HUES64 (cell line): Measurements from ENCODE around the gene SLC44A3.
A peak's percentile ranks its signal among the peaks of the same experiment; 100 is the strongest.
"Not testable (repeated sequence)": the region's sequence is repeated elsewhere in the genome, so short reads cannot be mapped to it uniquely, and the experiment has no call there.

Experiments
- H3K27ac ChIP-seq: 2 replicates; pipeline ENCODE4 v1.7.0; 2013; ENCODE audit warnings: low read depth, low read length, inconsistent platforms
- H3K27me3 ChIP-seq: 2 replicates; pipeline ENCODE4 v1.6.1; 2013; ENCODE audit warnings: mild to moderate bottlenecking, low read length; ENCODE audit not compliant: insufficient read depth
- H3K36me3 ChIP-seq: 2 replicates; pipeline ENCODE4 v1.6.1; 2013; ENCODE audit warnings: mild to moderate bottlenecking, low read length; ENCODE audit not compliant: insufficient read depth
- H3K4me1 ChIP-seq: 2 replicates; pipeline ENCODE4 v1.6.1; 2013; ENCODE audit warnings: mild to moderate bottlenecking, low read length, moderate library complexity; ENCODE audit not compliant: insufficient read depth
- H3K4me3 ChIP-seq: 2 replicates; pipeline ENCODE4 v1.5.1; 2013; ENCODE audit warnings: mild to moderate bottlenecking, low read length, moderate library complexity
- H3K9ac ChIP-seq: 2 replicates; pipeline ENCODE4 v1.6.1; 2013; ENCODE audit warnings: mild to moderate bottlenecking, low read depth, low read length
- H3K9me3 ChIP-seq: 2 replicates; pipeline ENCODE4 v1.6.1; 2013; ENCODE audit warnings: low read depth, low read length; ENCODE audit not compliant: insufficient read depth
- WGBS: fragments of 150-250, 120-280 bp; methylation state at CpG from one replicate; pipeline ENCODE4 v1.1.7; 2013; ENCODE audit warnings: missing lambda C conversion rate; 5-methylcytosine and 5-hydroxymethylcytosine counted together

The SLC44A3 gene

GRCh38 chr1:94840381-94840780, 20.2 kb downstream of the SLC44A3 start:
- H3K27ac ChIP-seq, H3K9ac ChIP-seq, H3K4me3 ChIP-seq, H3K4me1 ChIP-seq, H3K36me3 ChIP-seq, H3K27me3 ChIP-seq, H3K9me3 ChIP-seq: not testable (repeated sequence)
- WGBS = 93% methylated on average over 9 of the region's 9 CpGs

- H3K9ac ChIP-seq = no peak overlapping the region
- H3K4me3 ChIP-seq = no peak overlapping the region
- H3K4me1 ChIP-seq = no peaks in the 10 kb centered on the region
- no peaks in the 10 kb centered on the region for H3K9me3 ChIP-seq
- no peaks in the 10 kb centered on the region for H3K36me3 ChIP-seq
- WGBS = 92% methylated on average over 5 of the region's 5 CpGs
- no peak overlapping the region for H3K27ac ChIP-seq
- no peaks in the 10 kb centered on the region for H3K27me3 ChIP-seq
Measured at GRCh38 chr1:94840808-94841207, 20.7 kb downstream of the SLC44A3 start.

- no peaks in the 10 kb centered on the region for H3K9me3 ChIP-seq
- H3K27ac ChIP-seq = no peak overlapping the region
- no peaks in the 10 kb centered on the region for H3K27me3 ChIP-seq
- H3K36me3 ChIP-seq = no peaks in the 10 kb centered on the region
- 95% methylated on average over 6 of the region's 6 CpGs for WGBS
- H3K4me1 ChIP-seq = no peaks in the 10 kb centered on the region
- no peak overlapping the region for H3K9ac ChIP-seq
- no peak overlapping the region for H3K4me3 ChIP-seq
Measured at GRCh38 chr1:94843430-94843829, 23.3 kb downstream of the SLC44A3 start.

- Histone ChIP-seq H3K9me3 (no peaks in the 10 kb centered on the region), H3K27me3 (no peaks in the 10 kb centered on the region), H3K9ac (no peak overlapping the region), H3K4me1 (no peaks in the 10 kb centered on the region), H3K36me3 (no peaks in the 10 kb centered on the region), H3K27ac (no peak overlapping the region), H3K4me3 (no peak overlapping the region)
- 97% methylated on average over 4 of the region's 4 CpGs for WGBS
Measured at GRCh38 chr1:94843846-94844245, 23.7 kb downstream of the SLC44A3 start.

GRCh38 chr1:94846308-94846707, 26.2 kb downstream of the SLC44A3 start:
- no peaks in the 10 kb centered on the region for H3K36me3 ChIP-seq
- 93% methylated on average over 5 of the region's 5 CpGs for WGBS
- no peaks in the 10 kb centered on the region for H3K9me3 ChIP-seq
- H3K27ac ChIP-seq = no peak overlapping the region
- H3K9ac ChIP-seq = no peak overlapping the region
- no peaks in the 10 kb centered on the region for H3K27me3 ChIP-seq
- no peaks in the 10 kb centered on the region for H3K4me1 ChIP-seq
- no peak overlapping the region for H3K4me3 ChIP-seq

- Histone ChIP-seq H3K4me1 (peaks cover 5% of the 10 kb centered on the region; the same call in 1 of the 2 replicates), H3K4me3 (no peak overlapping the region), H3K36me3 (no peaks in the 10 kb centered on the region), H3K27ac (no peak overlapping the region), H3K9me3 (no peaks in the 10 kb centered on the region), H3K9ac (no peak overlapping the region), H3K27me3 (peaks cover 9% of the 10 kb centered on the region)
- 94% methylated on average over 1 of the region's 1 CpG for WGBS
Measured at GRCh38 chr1:94851571-94851970, 31.4 kb downstream of the SLC44A3 start.

- WGBS = 80% methylated on average over 2 of the region's 2 CpGs
- H3K9me3 ChIP-seq = no peaks in the 10 kb centered on the region
- peaks cover 9% of the 10 kb centered on the region for H3K27me3 ChIP-seq
- H3K4me3 ChIP-seq = no peak overlapping the region
- H3K4me1 ChIP-seq = peaks cover 5% of the 10 kb centered on the region; the same call in 1 of the 2 replicates
- H3K27ac ChIP-seq = no peak overlapping the region
- H3K36me3 ChIP-seq = no peaks in the 10 kb centered on the region
- no peak overlapping the region for H3K9ac ChIP-seq
Measured at GRCh38 chr1:94852788-94853187, 32.6 kb downstream of the SLC44A3 start.

- 33% methylated on average over 21 of the region's 21 CpGs for WGBS
- Histone ChIP-seq H3K36me3 (no peaks in the 10 kb centered on the region), H3K27ac (no peak overlapping the region), H3K27me3 (peaks cover 9% of the 10 kb centered on the region), H3K4me3 (peak overlapping the region; percentile 49), H3K9me3 (no peaks in the 10 kb centered on the region), H3K9ac (no peak overlapping the region), H3K4me1 (peaks cover 5% of the 10 kb centered on the region; the same call in 1 of the 2 replicates)
Measured at GRCh38 chr1:94854458-94855306, 34.5 kb downstream of the SLC44A3 start.

- no peaks in the 10 kb centered on the region for H3K9me3 ChIP-seq
- H3K4me3 ChIP-seq = no peak overlapping the region
- H3K36me3 ChIP-seq = no peaks in the 10 kb centered on the region
- no peak overlapping the region for H3K9ac ChIP-seq
- WGBS = 82% methylated on average over 2 of the region's 2 CpGs
- H3K27ac ChIP-seq = no peak overlapping the region
- H3K4me1 ChIP-seq = peaks cover 5% of the 10 kb centered on the region; the same call in 1 of the 2 replicates
- H3K27me3 ChIP-seq = peaks cover 9% of the 10 kb centered on the region
Measured at GRCh38 chr1:94855307-94855700, 35.1 kb downstream of the SLC44A3 start.

GRCh38 chr1:94856004-94856403, 35.8 kb downstream of the SLC44A3 start:
- H3K9ac ChIP-seq = no peak overlapping the region
- no peak overlapping the region for H3K27ac ChIP-seq
- H3K27me3 ChIP-seq = peaks cover 9% of the 10 kb centered on the region
- H3K4me1 ChIP-seq = peaks cover 5% of the 10 kb centered on the region; the same call in 1 of the 2 replicates
- H3K4me3 ChIP-seq = no peak overlapping the region
- no peaks in the 10 kb centered on the region for H3K36me3 ChIP-seq
- no peaks in the 10 kb centered on the region for H3K9me3 ChIP-seq
- 82% methylated on average over 3 of the region's 5 CpGs for WGBS

- Histone ChIP-seq H3K9me3 (no peaks in the 10 kb centered on the region), H3K9ac (no peak overlapping the region), H3K4me1 (peaks cover 5% of the 10 kb centered on the region; the same call in 1 of the 2 replicates), H3K36me3 (no peaks in the 10 kb centered on the region), H3K27ac (no peak overlapping the region), H3K27me3 (peaks cover 9% of the 10 kb centered on the region), H3K4me3 (no peak overlapping the region)
- WGBS = 99% methylated on average over 3 of the region's 3 CpGs
Measured at GRCh38 chr1:94856868-94857267, 36.7 kb downstream of the SLC44A3 start.
